Measurements from ENCODE around the gene TAPT1. TPM values are rescaled to one million over a fixed set of nuclear protein-coding genes. Genes with fewer than 3 reads are reported as not detected.

The TAPT1 gene
- polyA plus RNA-seq, 2 of the 4 experiments (the other 2 are of a cell fraction) = 11.5 to 17.1 TPM

DNA sequence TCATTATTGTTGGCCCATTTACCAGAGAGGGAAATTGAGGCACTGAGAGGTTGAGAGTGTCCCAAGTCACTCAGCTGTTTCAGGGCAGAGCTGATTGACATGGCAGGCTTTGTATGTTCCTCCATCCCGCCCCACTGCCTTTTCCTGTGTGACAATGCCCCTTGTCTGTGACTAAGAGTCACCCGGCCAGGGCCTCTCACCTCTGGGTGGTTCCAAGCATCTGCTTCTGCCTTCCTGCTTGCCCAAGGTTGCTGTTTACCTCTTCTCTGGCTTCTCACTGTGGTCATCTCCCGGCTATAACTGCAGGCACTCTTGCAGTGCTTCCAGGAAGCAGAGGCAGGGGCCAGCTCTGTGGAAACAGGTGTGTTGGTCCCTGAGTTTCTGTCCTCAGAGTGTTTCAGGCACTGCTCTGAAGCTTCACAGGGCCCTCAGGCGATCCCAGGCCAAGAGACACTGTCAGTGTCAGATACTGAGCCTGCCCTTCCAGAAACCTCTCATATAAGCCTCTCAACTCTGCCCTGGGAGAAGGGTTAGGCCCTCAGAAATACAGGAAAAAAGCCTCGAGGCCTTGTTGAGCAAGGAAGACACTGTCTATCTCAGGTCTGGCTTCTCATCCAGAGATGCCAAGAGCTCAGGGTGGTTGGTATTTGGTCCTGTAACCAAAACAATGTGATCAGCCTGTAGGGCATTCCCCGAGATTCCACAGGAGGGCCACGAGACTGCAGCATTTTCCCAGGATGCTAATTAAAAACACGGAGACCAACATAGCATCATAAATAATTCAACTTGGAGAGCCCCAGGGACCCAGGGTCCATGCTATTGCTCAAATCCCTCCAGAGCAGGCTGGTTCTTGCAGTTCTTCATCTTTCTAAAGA is 100.5 kb downstream of the TAPT1 start (continued):
- no peak for TF ChIP-seq ZFP36 (IDR thresholded peaks at IDR 0.05; ENCODE audit: borderline replicate concordance, partially characterized antibody)
- no peak for TF ChIP-seq ZNF302 (CRISPR knock-in tag; IDR thresholded peaks at IDR 0.05)
- no peak for TF ChIP-seq POLR2A (IDR thresholded peaks at IDR 0.05; ENCODE audit: low read length)

DNA sequence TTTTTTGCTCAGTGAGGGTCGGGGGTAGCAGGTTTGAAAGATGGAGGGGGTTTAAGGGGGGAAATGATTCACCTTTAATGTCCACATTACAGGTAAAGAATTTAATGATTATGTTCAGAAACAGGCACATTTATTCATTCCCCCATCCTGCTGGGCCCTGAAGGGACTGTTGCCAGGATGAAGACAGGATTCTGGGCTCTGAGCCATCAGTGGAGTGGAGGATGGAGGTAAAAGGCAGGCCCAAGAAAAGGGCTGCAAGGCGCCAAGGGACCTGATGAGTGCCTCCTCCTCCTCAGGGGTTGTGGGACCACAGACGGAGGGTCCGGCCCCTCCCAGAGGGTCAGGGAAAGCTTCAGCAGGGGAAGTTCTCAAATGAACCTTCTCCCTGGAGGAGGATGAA is 102.0 kb downstream of the TAPT1 start:
- H3K4me2 ChIP-seq = no peak overlapping the region
- no peak for DNase-seq (ENCODE audit: low read depth in 1 of 2, low spot score in 1 of 2)
- H3K27ac ChIP-seq = no peak overlapping the region
- FAIRE-seq = no peak
- no peaks in the 10 kb centered on the region for H3K9me3 ChIP-seq
- TF ChIP-seq, protein P1, sequence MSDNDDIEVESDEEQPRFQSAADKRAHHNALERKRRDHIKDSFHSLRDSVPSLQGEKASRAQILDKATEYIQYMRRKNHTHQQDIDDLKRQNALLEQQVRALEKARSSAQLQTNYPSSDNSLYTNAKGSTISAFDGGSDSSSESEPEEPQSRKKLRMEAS (IDR thresholded peaks at IDR 0.05) = no peak
- TF ChIP-seq KDM5A (IDR thresholded peaks at IDR 0.05) (no peak), CEBPB (IDR thresholded peaks at IDR 0.05) (no peak), ESRRA (IDR thresholded peaks at IDR 0.05; ENCODE audit: borderline replicate concordance, low read length) (no peak), FOXS1 (CRISPR knock-in tag; IDR thresholded peaks at IDR 0.05) (no peak), RARB (CRISPR knock-in tag; IDR thresholded peaks at IDR 0.05) (no peak), ZFP36 (IDR thresholded peaks at IDR 0.05; ENCODE audit: borderline replicate concordance, partially characterized antibody) (no peak), HDAC2 (IDR thresholded peaks at IDR 0.05) (no peak), TFCP2L1 (CRISPR knock-in tag; IDR thresholded peaks at IDR 0.05) (no peak)
- TF ChIP-seq, protein P2, sequence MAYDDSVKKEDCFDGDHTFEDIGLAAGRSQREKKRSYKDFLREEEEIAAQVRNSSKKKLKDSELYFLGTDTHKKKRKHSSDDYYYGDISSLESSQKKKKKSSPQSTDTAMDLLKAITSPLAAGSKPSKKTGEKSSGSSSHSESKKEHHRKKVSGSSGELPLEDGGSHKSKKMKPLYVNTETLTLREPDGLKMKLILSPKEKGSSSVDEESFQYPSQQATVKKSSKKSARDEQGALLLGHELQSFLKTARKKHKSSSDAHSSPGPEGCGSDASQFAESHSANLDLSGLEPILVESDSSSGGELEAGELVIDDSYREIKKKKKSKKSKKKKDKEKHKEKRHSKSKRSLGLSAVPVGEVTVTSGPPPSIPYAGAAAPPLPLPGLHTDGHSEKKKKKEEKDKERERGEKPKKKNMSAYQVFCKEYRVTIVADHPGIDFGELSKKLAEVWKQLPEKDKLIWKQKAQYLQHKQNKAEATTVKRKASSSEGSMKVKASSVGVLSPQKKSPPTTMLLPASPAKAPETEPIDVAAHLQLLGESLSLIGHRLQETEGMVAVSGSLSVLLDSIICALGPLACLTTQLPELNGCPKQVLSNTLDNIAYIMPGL (CRISPR knock-in tag; IDR thresholded peaks at IDR 0.05; ENCODE audit: borderline replicate concordance) = no peak
- TF ChIP-seq, protein P3, sequence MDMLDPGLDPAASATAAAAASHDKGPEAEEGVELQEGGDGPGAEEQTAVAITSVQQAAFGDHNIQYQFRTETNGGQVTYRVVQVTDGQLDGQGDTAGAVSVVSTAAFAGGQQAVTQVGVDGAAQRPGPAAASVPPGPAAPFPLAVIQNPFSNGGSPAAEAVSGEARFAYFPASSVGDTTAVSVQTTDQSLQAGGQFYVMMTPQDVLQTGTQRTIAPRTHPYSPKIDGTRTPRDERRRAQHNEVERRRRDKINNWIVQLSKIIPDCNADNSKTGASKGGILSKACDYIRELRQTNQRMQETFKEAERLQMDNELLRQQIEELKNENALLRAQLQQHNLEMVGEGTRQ (IDR thresholded peaks at IDR 0.05) = no peak
- H3K4me3 ChIP-seq = no peak overlapping the region
- 62% methylated on average over 4 of the region's 4 CpGs for WGBS (ENCODE audit: missing lambda C conversion rate)
- ChIA-PET CTCF (no interaction called here), POLR2A (no interaction called here)
- no peaks in the 10 kb centered on the region for H3K4me1 ChIP-seq
- ATAC-seq = no peak

DNA sequence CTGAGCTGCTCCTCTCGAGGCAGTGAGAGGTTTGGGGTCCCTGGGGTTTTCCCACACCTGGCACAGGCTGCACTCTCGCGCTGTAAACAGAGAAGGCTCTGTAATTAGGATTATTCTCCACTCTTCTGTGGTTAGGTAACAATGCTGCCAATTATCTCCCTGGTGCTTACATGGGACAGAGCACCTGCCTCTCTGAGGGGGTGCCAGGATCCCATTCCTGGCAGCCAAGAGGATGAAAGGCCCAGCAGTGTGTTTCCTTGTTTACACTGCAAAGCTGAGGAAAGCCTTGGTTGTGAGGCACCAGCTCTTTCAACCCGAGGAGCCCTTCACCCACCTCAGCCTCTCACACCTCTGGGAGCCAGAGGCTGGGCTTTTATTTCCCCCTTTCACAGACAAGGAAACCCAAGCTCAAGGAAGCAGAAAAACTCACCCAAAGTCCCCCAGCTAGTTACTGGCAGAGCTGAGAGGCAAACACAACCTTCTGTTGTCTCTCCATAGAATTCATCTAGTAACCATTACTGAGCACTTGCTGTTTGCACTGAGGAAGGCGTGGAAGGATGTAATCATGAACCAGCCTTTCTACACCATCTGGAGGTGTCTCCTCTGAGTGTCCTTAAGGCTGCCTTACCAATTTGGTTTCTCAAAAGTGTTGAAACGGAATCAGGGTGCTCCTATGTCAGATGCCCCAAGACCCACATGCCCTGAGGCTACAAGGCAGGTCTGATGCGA is 102.8 kb downstream of the TAPT1 start:
- DNase-seq (ENCODE audit: low read depth in 1 of 2, low spot score in 1 of 2) = no peak

More for the DNA sequence above, 102.8 kb downstream of the TAPT1 start:
- H3K4me1 ChIP-seq = no peaks in the 10 kb centered on the region
- H3K27ac ChIP-seq = no peak overlapping the region
- TF ChIP-seq ZSCAN20 (CRISPR knock-in tag; IDR thresholded peaks at IDR 0.05) (no peak), RFX5 (IDR thresholded peaks at IDR 0.05) (no peak), NFE2L2 (conservative IDR thresholded peaks at IDR 0.05; ENCODE audit: low read length) (no peak), MAFK (IDR thresholded peaks at IDR 0.05; ENCODE audit: partially characterized antibody) (no peak), TFCP2L1 (CRISPR knock-in tag; IDR thresholded peaks at IDR 0.05) (no peak), HOXA7 (CRISPR knock-in tag; IDR thresholded peaks at IDR 0.05) (no peak), KDM1A (IDR thresholded peaks at IDR 0.05; ENCODE audit: low read depth) (no peak), HOXB5 (CRISPR knock-in tag; IDR thresholded peaks at IDR 0.05) (no peak), CHD4 (IDR thresholded peaks at IDR 0.05; ENCODE audit: borderline replicate concordance) (no peak)
- TF ChIP-seq, protein P4, sequence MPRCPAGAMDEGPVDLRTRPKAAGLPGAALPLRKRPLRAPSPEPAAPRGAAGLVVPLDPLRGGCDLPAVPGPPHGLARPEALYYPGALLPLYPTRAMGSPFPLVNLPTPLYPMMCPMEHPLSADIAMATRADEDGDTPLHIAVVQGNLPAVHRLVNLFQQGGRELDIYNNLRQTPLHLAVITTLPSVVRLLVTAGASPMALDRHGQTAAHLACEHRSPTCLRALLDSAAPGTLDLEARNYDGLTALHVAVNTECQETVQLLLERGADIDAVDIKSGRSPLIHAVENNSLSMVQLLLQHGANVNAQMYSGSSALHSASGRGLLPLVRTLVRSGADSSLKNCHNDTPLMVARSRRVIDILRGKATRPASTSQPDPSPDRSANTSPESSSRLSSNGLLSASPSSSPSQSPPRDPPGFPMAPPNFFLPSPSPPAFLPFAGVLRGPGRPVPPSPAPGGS (IDR thresholded peaks at IDR 0.05) = no peak
- FAIRE-seq (no peak), ATAC-seq (no peak)
- no peak overlapping the region for H3K4me2 ChIP-seq
- 19% methylated on average over 5 of the region's 7 CpGs for WGBS (ENCODE audit: missing lambda C conversion rate)
- ChIA-PET CTCF (no interaction called here), POLR2A (no interaction called here)
- no peaks in the 10 kb centered on the region for H3K9me3 ChIP-seq
- no peak overlapping the region for H3K4me3 ChIP-seq

All from A549 (cell line).